Activated CD4-positive, alpha-beta memory T cell treated with anti-CD3 and anti-CD28 coated beads, Interleukin-2, amount 10 ng/mL, durations not matched to agents 7 days and 5 days (primary cell): ENCODE results near the gene PRR7. TPM values are rescaled to one million over a fixed set of nuclear protein-coding genes. Genes with fewer than 3 reads are reported as not detected.
A peak's percentile ranks its signal among the peaks of the same experiment; 100 is the strongest.

ENCODE experiments used
- CTCF ChIA-PET: fragments of 350-600 bp; sonication (Branson Sonifier 250); formaldehyde crosslinking; loops from one replicate; lab custom pipeline; 2021; ENCODE audit warnings: antibody characterized with exemption, inconsistent platforms; lab: Charles Lee
- POLR2A ChIA-PET: fragments of 350-600 bp; sonication (Branson Sonifier 250); formaldehyde crosslinking; loops from one replicate; lab custom pipeline; 2021; ENCODE audit warnings: antibody characterized with exemption; lab: Charles Lee
- DNase-seq: peaks from one replicate; pipeline ENCODE4 v3.0.0-alpha.2; 2020
- H3K27ac Mint-ChIP-seq: one replicate; pipeline ENCODE4 v1.8.0; 2021; ENCODE audit warnings: mild to moderate bottlenecking, mixed read lengths
- H3K27me3 Mint-ChIP-seq: one replicate; pipeline ENCODE4 v1.8.0; 2021; ENCODE audit warnings: mixed read lengths
- H3K36me3 Mint-ChIP-seq: one replicate; pipeline ENCODE4 v1.8.0; 2021; ENCODE audit warnings: low read depth, mixed read lengths
- H3K4me1 Mint-ChIP-seq: one replicate; pipeline ENCODE4 v1.8.0; 2021; ENCODE audit warnings: mixed read lengths
- H3K4me3 Mint-ChIP-seq: one replicate; pipeline ENCODE4 v1.8.0; 2021; ENCODE audit warnings: mild to moderate bottlenecking, mixed read lengths
- H3K9me3 Mint-ChIP-seq: one replicate; pipeline ENCODE4 v1.8.0; 2021; ENCODE audit warnings: mixed read lengths
- total RNA-seq, 2 experiments: library from RNA; stranded (reverse); gene quantifications; one replicate each; pipeline ENCODE4 v1.2.3, GENCODE V29; 2021

PRR7 gene
- total RNA-seq, 2 experiments from 2014 or later: 4.9 to 5.8 TPM

- H3K4me3 Mint-ChIP-seq: no peak overlapping the region
- peaks cover 27% of the 10 kb centered on the region for H3K27me3 Mint-ChIP-seq
- peaks cover 50% of the 10 kb centered on the region for H3K4me1 Mint-ChIP-seq
- H3K9me3 Mint-ChIP-seq: no peaks in the 10 kb centered on the region
- DNase-seq: no peak
- POLR2A ChIA-PET: interaction anchor here (0.6 to 20.7 kb wide), 9 partner anchors 7 to 134 kb away, joined by 3 to 654 read pairs (median 4); partner anchors contain the start of genes F12, GRK6 and PFN3
- no peak overlapping the region for H3K27ac Mint-ChIP-seq
- CTCF ChIA-PET: interaction anchor here (0.6 to 17.6 kb wide), 7 partner anchors 8 to 60 kb away, joined by 3 to 467 read pairs (median 5); partner anchors contain the start of genes F12 and PFN3
- no peaks in the 10 kb centered on the region for H3K36me3 Mint-ChIP-seq
These were observed 2.8 kb downstream of the PRR7 start for GRCh38 chr5:177449140-177450061.

- POLR2A ChIA-PET: interaction anchor here (1.2 to 20.7 kb wide), 8 partner anchors 8 to 135 kb away, joined by 3 to 654 read pairs (median 82); partner anchors contain the start of genes F12, GRK6, PFN3 and PRR7
- H3K4me1 Mint-ChIP-seq: peaks cover 35% of the 10 kb centered on the region
- no peak overlapping the region for H3K27ac Mint-ChIP-seq
- H3K4me3 Mint-ChIP-seq: no peak overlapping the region
- DNase-seq: no peak
- H3K27me3 Mint-ChIP-seq: peaks cover 27% of the 10 kb centered on the region
- H3K9me3 Mint-ChIP-seq: no peaks in the 10 kb centered on the region
- CTCF ChIA-PET: interaction anchor here (0.6 to 17.6 kb wide), 6 partner anchors 19 to 154 kb away, joined by 3 to 467 read pairs (median 4); partner anchors contain the start of genes F12 and PFN3
- H3K36me3 Mint-ChIP-seq: no peaks in the 10 kb centered on the region
These were observed 4.2 kb downstream of the PRR7 start for GRCh38 chr5:177450667-177451424.

- ChIA-PET CTCF (interaction anchor here (0.6 to 17.6 kb wide), 13 partner anchors 9 to 144 kb away, joined by 3 to 467 read pairs (median 5); partner anchors contain the start of genes F12, GRK6, LMAN2 and PFN3), POLR2A (interaction anchor here (1.2 to 20.7 kb wide), 6 partner anchors 10 to 82 kb away, joined by 3 to 654 read pairs (median 82); partner anchors contain the start of genes F12, GRK6 and PRR7)
- Mint-ChIP-seq H3K27ac (no peak overlapping the region), H3K9me3 (no peaks in the 10 kb centered on the region), H3K4me3 (peak overlapping the region; percentile 2), H3K36me3 (no peaks in the 10 kb centered on the region), H3K27me3 (peaks cover 24% of the 10 kb centered on the region), H3K4me1 (peaks cover 36% of the 10 kb centered on the region)
- no peak for DNase-seq
These were observed 6.3 kb downstream of the PRR7 start for GRCh38 chr5:177452688-177453638.

GRCh38 chr5:177453852-177454396 is 7.3 kb downstream of the PRR7 start:
- Mint-ChIP-seq H3K4me3 (peak overlapping the region; percentile 60), H3K27me3 (peaks cover 17% of the 10 kb centered on the region), H3K27ac (peak overlapping the region; percentile 40), H3K9me3 (no peaks in the 10 kb centered on the region), H3K36me3 (no peaks in the 10 kb centered on the region), H3K4me1 (peaks cover 27% of the 10 kb centered on the region)
- ChIA-PET CTCF (interaction anchor here (0.5 to 17.6 kb wide), 20 partner anchors 8 to 144 kb away, joined by 3 to 467 read pairs (median 11); partner anchors contain the start of genes F12, GRK6, LMAN2 and MXD3), POLR2A (interaction anchor here (1.2 to 20.7 kb wide), 9 partner anchors 11 to 96 kb away, joined by 5 to 654 read pairs (median 8); partner anchors contain the start of genes F12, GRK6, PDLIM7 and PRR7)
- DNase-seq: no peak

- ChIA-PET POLR2A (interaction anchor here (1.2 to 20.7 kb wide), 18 partner anchors 11 to 321 kb away, joined by 3 to 654 read pairs (median 8); partner anchors contain the start of genes DDX41, GRK6, LMAN2 and MXD3), CTCF (interaction anchor here (0.5 to 17.6 kb wide), 39 partner anchors 9 to 341 kb away, joined by 3 to 467 read pairs (median 5); partner anchors contain the start of genes F12, GRK6, LMAN2 and MXD3)
- peaks cover 27% of the 10 kb centered on the region for H3K4me1 Mint-ChIP-seq
- no peaks in the 10 kb centered on the region for H3K36me3 Mint-ChIP-seq
- H3K27me3 Mint-ChIP-seq: peaks cover 17% of the 10 kb centered on the region
- no peaks in the 10 kb centered on the region for H3K9me3 Mint-ChIP-seq
- DNase-seq: peak; percentile 94
- no peak overlapping the region for H3K27ac Mint-ChIP-seq
- H3K4me3 Mint-ChIP-seq: peak overlapping the region; percentile 79
These were observed 7.9 kb downstream of the PRR7 start for GRCh38 chr5:177454397-177455035.

GRCh38 chr5:177455036-177455660 is 8.5 kb downstream of the PRR7 start:
- POLR2A ChIA-PET: interaction anchor here (0.9 to 20.7 kb wide), 20 partner anchors 12 to 322 kb away, joined by 3 to 654 read pairs (median 7); partner anchors contain the start of genes DDX41, GRK6, LMAN2 and MXD3
- CTCF ChIA-PET: interaction anchor here (0.6 to 17.6 kb wide), 41 partner anchors 8 to 341 kb away, joined by 3 to 467 read pairs (median 5); partner anchors contain the start of genes F12, GRK6, LMAN2 and MXD3
- Mint-ChIP-seq H3K27ac (peak overlapping the region; percentile 85), H3K9me3 (no peaks in the 10 kb centered on the region), H3K4me1 (peaks cover 27% of the 10 kb centered on the region), H3K27me3 (peaks cover 17% of the 10 kb centered on the region), H3K36me3 (no peaks in the 10 kb centered on the region), H3K4me3 (peak overlapping the region; percentile 79)
- peak; percentile 91 for DNase-seq

- POLR2A ChIA-PET: interaction anchor here (0.9 to 20.7 kb wide), 18 partner anchors 12 to 322 kb away, joined by 3 to 654 read pairs (median 7); partner anchors contain the start of genes DDX41, GRK6, LMAN2 and MXD3
- peak overlapping the region; percentile 79 for H3K4me3 Mint-ChIP-seq
- H3K36me3 Mint-ChIP-seq: no peaks in the 10 kb centered on the region
- H3K9me3 Mint-ChIP-seq: no peaks in the 10 kb centered on the region
- CTCF ChIA-PET: interaction anchor here (0.6 to 17.6 kb wide), 40 partner anchors 8 to 155 kb away, joined by 3 to 467 read pairs (median 6); partner anchors contain the start of genes F12, GRK6, LMAN2 and MXD3
- H3K27ac Mint-ChIP-seq: peak overlapping the region; percentile 85
- H3K4me1 Mint-ChIP-seq: peaks cover 27% of the 10 kb centered on the region
- H3K27me3 Mint-ChIP-seq: peaks cover 17% of the 10 kb centered on the region
- peak; percentile 95 for DNase-seq
These were observed 9.3 kb downstream of the PRR7 start for GRCh38 chr5:177455661-177456590.

GRCh38 chr5:177456591-177456964 is 10.0 kb downstream of the PRR7 start:
- Mint-ChIP-seq H3K27me3 (peaks cover 17% of the 10 kb centered on the region), H3K4me1 (peaks cover 31% of the 10 kb centered on the region), H3K9me3 (no peaks in the 10 kb centered on the region), H3K27ac (no peak overlapping the region), H3K4me3 (peak overlapping the region; percentile 79), H3K36me3 (no peaks in the 10 kb centered on the region)
- ChIA-PET POLR2A (interaction anchor here (1.1 to 7.6 kb wide), 9 partner anchors 13 to 323 kb away, joined by 3 to 96 read pairs (median 7); partner anchors contain the start of genes GRK6, MXD3, NSD1 and PRR7), CTCF (interaction anchor here (0.8 to 17.6 kb wide), 20 partner anchors 9 to 328 kb away, joined by 3 to 467 read pairs (median 4); partner anchors contain the start of genes F12, PDLIM7, PFN3 and PRR7)
- no peak for DNase-seq
